CD14-positive monocyte (primary cell): ENCODE results near the gene TP73. TPM values are rescaled to one million over a fixed set of nuclear protein-coding genes. Genes with fewer than 3 reads are reported as not detected.

ENCODE experiments used
- DNase-seq, 3 donors: peaks; one replicate each; pipeline ENCODE4 v3.0.0-alpha.2; 2011 to 2022
- H2AFZ ChIP-seq: 2 replicates; pipeline ENCODE4 v1.6.0; 2012; ENCODE audit warnings: mild to moderate bottlenecking, low read depth, low read length, inconsistent platforms; ENCODE audit not compliant: insufficient read depth, poor library complexity, severe bottlenecking
- H3K27ac ChIP-seq, 2 donors: 1 replicate in 1 of 2; 2 replicates in 1 of 2; pipeline ENCODE4 v1.5.1; 2012 to 2013; ENCODE audit warnings: low read length in 2 of 2, control low read depth in 1 of 2, inconsistent platforms in 1 of 2, low read depth in 1 of 2, mild to moderate bottlenecking in 1 of 2
- H3K27me3 ChIP-seq, 2 donors: one replicate each; pipeline versions ENCODE4 v1.6.0 to v1.6.1; 2011 to 2013; ENCODE audit warnings: low read length in 2 of 2; ENCODE audit not compliant: control insufficient read depth in 2 of 2, insufficient read depth in 2 of 2
- H3K36me3 ChIP-seq, 2 donors: replicated peaks in 1 of 2; 1 replicate in 1 of 2; 2 replicates in 1 of 2; pipeline versions ENCODE4 v1.5.1 to v1.6.1; 2012 to 2013; ENCODE audit warnings: low read length in 2 of 2, control low read depth in 1 of 2, inconsistent platforms in 1 of 2, mild to moderate bottlenecking in 1 of 2; ENCODE audit not compliant: insufficient read depth in 2 of 2, control insufficient read depth in 1 of 2
- H3K4me1 ChIP-seq, 2 donors: 1 replicate in 1 of 2; 2 replicates in 1 of 2; pipeline versions ENCODE4 v1.5.1 to v1.6.1; 2012 to 2013; ENCODE audit warnings: low read length in 2 of 2, control low read depth in 1 of 2, inconsistent platforms in 1 of 2, mild to moderate bottlenecking in 1 of 2, moderate library complexity in 1 of 2; ENCODE audit not compliant: insufficient read depth in 2 of 2, control insufficient read depth in 1 of 2
- H3K4me2 ChIP-seq: replicated peaks from 2 replicates; pipeline ENCODE3; 2012; ENCODE audit warnings: low read length, moderate library complexity, mild to moderate bottlenecking; ENCODE audit not compliant: poor library complexity, severe bottlenecking; ENCODE audit errors: extremely low read depth
- H3K4me3 ChIP-seq, 3 experiments: fragments of 200-600 bp in 1 of 3; sonication (generic) in 1 of 3; replicated peaks in 1 of 3; 1 replicate in 2 of 3; 2 replicates in 1 of 3; pipeline ENCODE4 v1.5.1; 2011 to 2013; ENCODE audit warnings: low read length in 3 of 3, mild to moderate bottlenecking in 3 of 3, control low read depth in 2 of 3, low read depth in 2 of 3, inconsistent platforms in 1 of 3, moderate library complexity in 1 of 3
- H3K79me2 ChIP-seq: 2 replicates; pipeline ENCODE4 v1.6.0; 2012; ENCODE audit warnings: mild to moderate bottlenecking, control low read depth, inconsistent platforms, low read length, moderate library complexity; ENCODE audit not compliant: insufficient read depth
- H3K9ac ChIP-seq: 2 replicates; pipeline ENCODE4 v1.6.0; 2017; ENCODE audit warnings: low read length, mild to moderate bottlenecking; ENCODE audit not compliant: insufficient read depth, poor library complexity, severe bottlenecking
- H3K9me3 ChIP-seq, 2 donors: replicated peaks in 1 of 2; 1 replicate in 1 of 2; 2 replicates in 1 of 2; pipeline versions ENCODE4 v1.5.1 to v1.6.1; 2012 to 2013; ENCODE audit warnings: low read length in 2 of 2, control low read depth in 1 of 2; ENCODE audit not compliant: control insufficient read depth in 1 of 2, insufficient read depth in 1 of 2
- H4K20me1 ChIP-seq: 2 replicates; pipeline ENCODE4 v1.6.0; 2012; ENCODE audit warnings: mild to moderate bottlenecking, low read length, control low read depth, moderate library complexity; ENCODE audit not compliant: insufficient read depth
- H3K27ac Mint-ChIP-seq, 7 donors: one replicate each; pipeline ENCODE4 v1.8.0; 2020; ENCODE audit warnings: mild to moderate bottlenecking in 7 of 7, mixed read lengths in 7 of 7, moderate library complexity in 6 of 7, inconsistent platforms in 2 of 7
- H3K27me3 Mint-ChIP-seq, 3 donors: one replicate each; pipeline ENCODE4 v1.8.0; 2021 to 2022; ENCODE audit warnings: low read depth in 3 of 3, mild to moderate bottlenecking in 3 of 3, mixed read lengths in 3 of 3, moderate library complexity in 3 of 3, inconsistent platforms in 1 of 3
- H3K36me3 Mint-ChIP-seq, 2 donors: one replicate each; pipeline ENCODE4 v1.8.0; 2020; ENCODE audit warnings: mixed read lengths in 2 of 2, inconsistent platforms in 1 of 2, mild to moderate bottlenecking in 1 of 2
- H3K4me1 Mint-ChIP-seq: one replicate; pipeline ENCODE4 v1.8.0; 2020; ENCODE audit warnings: mild to moderate bottlenecking, mixed read lengths
- H3K4me3 Mint-ChIP-seq, 2 donors: one replicate each; pipeline ENCODE4 v1.8.0; 2020; ENCODE audit warnings: mild to moderate bottlenecking in 2 of 2, mixed read lengths in 2 of 2, moderate library complexity in 1 of 2
- H3K9me3 Mint-ChIP-seq, 7 donors: one replicate each; pipeline ENCODE4 v1.8.0; 2020 to 2022; ENCODE audit warnings: mixed read lengths in 7 of 7, mild to moderate bottlenecking in 6 of 7, moderate library complexity in 6 of 7, inconsistent platforms in 2 of 7
- WGBS: methylation state at CpG from one replicate; pipeline ENCODE4 v1.1.5; 2013; ENCODE audit warnings: missing lambda C conversion rate; ENCODE audit not compliant: insufficient coverage; 5-methylcytosine and 5-hydroxymethylcytosine counted together
- intact Hi-C, 2 donors: fragments of 100-400 bp; cut with micrococcal nuclease; formaldehyde crosslinking; loops; one replicate each; pipeline versions ENCODE4 v1.15.0 to v1.15.1; 2023
- polyA plus RNA-seq, 3 donors: library from polyadenylated mRNA; depleted of rRNA in 1 of 3; unstranded in 2 of 3; stranded (reverse) in 1 of 3; fragments of 300-500 nt in 2 of 3; fragments of >200 nt in 1 of 3; fragmentation: Illumina TruSeq in 2 of 3; gene quantifications; 1 replicate in 2 of 3; 2 replicates in 1 of 3; pipeline ENCODE4 v1.2.3, GENCODE V29; 2012 to 2021
- TF ChIP-seq, protein P1 (sequence below): fragments of 200-600 bp; IDR thresholded peaks from one replicate; pipeline ENCODE4 v1.8.0; 2022; ENCODE audit warnings: antibody characterized with exemption, mild to moderate bottlenecking

Gene TP73
- polyA plus RNA-seq, 3 donors: 0.21 to 0.42 TPM; not detected in 1

DNA sequence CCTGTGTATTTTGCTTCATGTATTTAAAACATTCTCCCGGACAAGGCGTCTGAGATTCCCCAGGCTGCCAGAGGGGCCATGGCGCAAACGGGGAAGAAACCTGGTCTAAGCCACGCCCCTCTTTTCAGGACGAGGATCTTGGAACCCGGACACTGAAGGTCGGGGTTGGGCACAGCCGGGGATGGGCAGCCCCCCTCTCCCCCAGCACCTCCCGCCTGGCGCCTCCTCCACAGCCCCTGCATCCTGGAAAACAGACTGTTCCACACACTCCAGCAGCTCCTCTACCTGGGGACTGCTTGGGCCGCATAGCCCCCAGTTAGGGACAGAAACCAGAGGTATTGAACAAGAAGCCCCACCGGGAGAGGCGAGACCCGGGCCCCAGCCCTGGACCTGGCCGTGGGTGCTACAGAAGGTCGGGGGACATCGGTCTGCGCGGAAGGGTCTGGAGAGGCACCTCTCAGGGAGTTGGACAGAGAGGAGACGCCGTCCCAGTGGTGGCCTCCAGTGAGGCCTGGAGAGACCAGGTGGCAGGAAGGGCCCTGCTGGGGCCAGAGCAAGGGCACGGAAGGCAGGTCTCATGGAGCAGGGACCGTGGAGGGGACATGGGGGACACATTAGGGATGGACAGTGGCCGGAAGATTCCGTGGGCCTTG lies 5.4 kb downstream of the TP73 start:
- Mint-ChIP-seq H3K36me3 (no peaks in the 10 kb centered on the region), H3K27me3 (peaks cover 43 to 67% (median 53%) of the 10 kb centered on the region in 3 donors), H3K4me1 (peaks cover 2% of the 10 kb centered on the region), H3K4me3 (peak overlapping the region in 1 of 2 donors; percentile 68), H3K27ac (no peak overlapping the region), H3K9me3 (peaks cover 0 to 3% (median 0%) of the 10 kb centered on the region in 7 donors)
- intact Hi-C loops: loop anchor here in 1 of 2 donors (10.0 kb wide), 1 partner anchor 237 kb away; no protein-coding TSS in a partner anchor
- Histone ChIP-seq H3K36me3 (no peaks in the 10 kb centered on the region), H3K4me1 (peaks cover 3 to 5% of the 10 kb centered on the region in 2 donors), H3K79me2 (no peaks in the 10 kb centered on the region), H3K9ac (no peak overlapping the region), H3K4me3 (no peak overlapping the region), H3K9me3 (peaks cover 0 to 5% of the 10 kb centered on the region in 2 donors), H4K20me1 (no peaks in the 10 kb centered on the region), H2AFZ (no peak overlapping the region), H3K27ac (no peak overlapping the region), H3K4me2 (no peak overlapping the region), H3K27me3 (peaks cover 19 to 50% of the 10 kb centered on the region in 2 donors)
- DNase-seq: no peak
- TF ChIP-seq, protein P1, sequence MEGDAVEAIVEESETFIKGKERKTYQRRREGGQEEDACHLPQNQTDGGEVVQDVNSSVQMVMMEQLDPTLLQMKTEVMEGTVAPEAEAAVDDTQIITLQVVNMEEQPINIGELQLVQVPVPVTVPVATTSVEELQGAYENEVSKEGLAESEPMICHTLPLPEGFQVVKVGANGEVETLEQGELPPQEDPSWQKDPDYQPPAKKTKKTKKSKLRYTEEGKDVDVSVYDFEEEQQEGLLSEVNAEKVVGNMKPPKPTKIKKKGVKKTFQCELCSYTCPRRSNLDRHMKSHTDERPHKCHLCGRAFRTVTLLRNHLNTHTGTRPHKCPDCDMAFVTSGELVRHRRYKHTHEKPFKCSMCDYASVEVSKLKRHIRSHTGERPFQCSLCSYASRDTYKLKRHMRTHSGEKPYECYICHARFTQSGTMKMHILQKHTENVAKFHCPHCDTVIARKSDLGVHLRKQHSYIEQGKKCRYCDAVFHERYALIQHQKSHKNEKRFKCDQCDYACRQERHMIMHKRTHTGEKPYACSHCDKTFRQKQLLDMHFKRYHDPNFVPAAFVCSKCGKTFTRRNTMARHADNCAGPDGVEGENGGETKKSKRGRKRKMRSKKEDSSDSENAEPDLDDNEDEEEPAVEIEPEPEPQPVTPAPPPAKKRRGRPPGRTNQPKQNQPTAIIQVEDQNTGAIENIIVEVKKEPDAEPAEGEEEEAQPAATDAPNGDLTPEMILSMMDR: no peak
- 83% methylated on average over 22 of the region's 26 CpGs for WGBS

DNA sequence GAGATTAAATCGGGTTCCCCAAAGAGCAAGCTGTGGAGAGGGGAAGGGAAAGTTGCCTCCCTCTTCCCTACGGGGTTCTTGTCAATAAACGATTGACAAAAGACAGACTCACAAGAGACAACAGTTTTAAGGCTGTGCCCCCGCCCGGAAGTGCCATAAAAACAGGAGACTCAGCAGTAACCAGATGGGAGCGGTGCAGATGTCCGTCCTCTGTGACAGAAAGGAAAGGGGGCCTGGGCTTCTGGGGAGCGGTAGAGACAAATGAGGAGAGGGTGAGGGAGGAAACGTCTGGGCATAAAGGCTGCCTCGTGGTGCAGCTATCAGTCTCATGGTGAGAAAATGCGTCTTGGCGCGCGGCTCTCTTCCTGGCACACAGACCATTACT lies 5.9 kb downstream of the TP73 start:
- Histone ChIP-seq H3K27ac (no peak overlapping the region), H3K4me1 (peaks cover 0 to under 1% of the 10 kb centered on the region in 2 donors), H4K20me1 (no peaks in the 10 kb centered on the region), H3K79me2 (no peaks in the 10 kb centered on the region), H3K27me3 (peaks cover 14 to 45% of the 10 kb centered on the region in 2 donors), H3K4me3 (no peak overlapping the region), H3K9ac (no peak overlapping the region), H2AFZ (no peak overlapping the region), H3K9me3 (peaks cover 0 to 5% of the 10 kb centered on the region in 2 donors), H3K36me3 (no peaks in the 10 kb centered on the region), H3K4me2 (no peak overlapping the region)
- no peaks in the 10 kb centered on the region for H3K36me3 Mint-ChIP-seq
- WGBS: 67% methylated on average over 3 of the region's 14 CpGs
- H3K27me3 Mint-ChIP-seq: peaks cover 37 to 63% (median 48%) of the 10 kb centered on the region in 3 donors
- H3K9me3 Mint-ChIP-seq: peaks cover 0 to 3% (median 0%) of the 10 kb centered on the region in 7 donors
- TF ChIP-seq, protein P1: no peak
- peak overlapping the region in 1 of 2 donors; percentile 68 for H3K4me3 Mint-ChIP-seq
- peaks cover 1% of the 10 kb centered on the region for H3K4me1 Mint-ChIP-seq
- no peak for DNase-seq
- intact Hi-C loops: loop anchor here in 1 of 2 donors (10.0 kb wide), 1 partner anchor 237 kb away; no protein-coding TSS in a partner anchor
- no peak overlapping the region for H3K27ac Mint-ChIP-seq
